Measurements from ENCODE around the gene HYDIN. TPM values are rescaled to one million over a fixed set of nuclear protein-coding genes. Genes with fewer than 3 reads are reported as not detected.
A peak's percentile ranks its signal among the peaks of the same experiment; 100 is the strongest.

Gene HYDIN
- total and polyA plus RNA-seq, 11 donors, result 0.26 to 5.4 (median 1.5) TPM

GRCh38 chr16:70760221-70760620 is 470.3 kb downstream of the HYDIN start:
- Histone ChIP-seq H3K36me3 (peaks cover 0 to 80% (median 30%) of the 10 kb centered on the region in 9 donors), H3K27ac (no peak overlapping the region), H3K9me3 (no peaks in the 10 kb centered on the region), H3K27me3 (no peaks in the 10 kb centered on the region), H3K4me1 (no peaks in the 10 kb centered on the region), H3K4me3 (no peak overlapping the region)
- ATAC-seq (no peak), DNase-seq (no peak)
- no peak for TF ChIP-seq CTCF (IDR thresholded peaks at IDR 0.05)
- TF ChIP-seq POLR2A (IDR thresholded peaks at IDR 0.05), result no peak
- WGBS, 4 donors, result 90 to 97% (median 90%) methylated on average over 3 of the region's 3 CpGs
- intact Hi-C loops (cut with DNase I), result loop anchor here in 1 of 10 donors (10.0 kb wide), 1 partner anchor 225 kb away; no protein-coding TSS in a partner anchor

GRCh38 chr16:70759666-70760065 is 470.9 kb downstream of the HYDIN start:
- no peaks in the 10 kb centered on the region for H3K27me3 ChIP-seq
- ATAC-seq (no peak), DNase-seq (peak in 1 of 5 donors; percentile 6)
- TF ChIP-seq POLR2A (IDR thresholded peaks at IDR 0.05) (no peak), CTCF (IDR thresholded peaks at IDR 0.05) (no peak)
- H3K4me3 ChIP-seq, result no peak overlapping the region
- WGBS, 4 donors, result 87 to 95% (median 92%) methylated on average over 9 of the region's 9 CpGs
- intact Hi-C loops (cut with DNase I), result loop anchor here in 2 of 10 donors (10.0 kb wide), 2 partner anchors 225 to 235 kb away; partner anchors contain the start of genes COG4 (in 1 of the 2) and SF3B3 (in 1 of the 2)
- no peaks in the 10 kb centered on the region for H3K9me3 ChIP-seq
- peaks cover 0 to 78% (median 30%) of the 10 kb centered on the region in 9 donors for H3K36me3 ChIP-seq
- no peak overlapping the region for H3K27ac ChIP-seq
- no peaks in the 10 kb centered on the region for H3K4me1 ChIP-seq

GRCh38 chr16:70758786-70759185 is 471.7 kb downstream of the HYDIN start:
- TF ChIP-seq CTCF (IDR thresholded peaks at IDR 0.05) (no peak), POLR2A (IDR thresholded peaks at IDR 0.05) (no peak)
- Histone ChIP-seq H3K9me3 (no peaks in the 10 kb centered on the region), H3K4me1 (no peaks in the 10 kb centered on the region), H3K27ac (no peak overlapping the region), H3K27me3 (no peaks in the 10 kb centered on the region), H3K36me3 (peaks cover 0 to 71% (median 30%) of the 10 kb centered on the region in 9 donors), H3K4me3 (no peak overlapping the region)
- DNase-seq (peak in 1 of 5 donors; percentile 4), ATAC-seq (no peak)
- intact Hi-C loops (cut with DNase I), result loop anchor here in 1 of 10 donors (10.0 kb wide), 1 partner anchor 234 kb away; the partner anchor contains the start of genes COG4 and SF3B3
- 82 to 91% (median 86%) methylated on average over 10 of the region's 10 CpGs for WGBS, 4 donors

Other genes starting within 250 kb of the HYDIN start
- gene CMTR2, start 58.7 kb upstream of the HYDIN start, total RNA-seq, result 10 to 100 TPM in 3 of 9 donors, 1 to 10 TPM in 6; 7.8 to 13.4 (median 9.4) TPM
- 1 to 10 TPM; 2.4 to 6.1 TPM for gene CMTR2, start 58.7 kb upstream of the HYDIN start, polyA plus RNA-seq
- gene CALB2, start 128.0 kb upstream of the HYDIN start, total RNA-seq, result 10 to 100 TPM in 1 of 9 donors, 1 to 10 TPM in 3, under 1 TPM in 3, not detected in 2; 0.35 to 76.2 (median 1.1) TPM
- gene CALB2, start 128.0 kb upstream of the HYDIN start, polyA plus RNA-seq, result under 1 TPM; 0.38 to 0.86 TPM
- not detected for gene TLE7, start 211.3 kb upstream of the HYDIN start, total RNA-seq
- gene TLE7, start 211.3 kb upstream of the HYDIN start, polyA plus RNA-seq, result not detected
- 1 to 10 TPM; 2.7 to 7.4 (median 5.3) TPM for gene ZNF23, start 231.5 kb upstream of the HYDIN start, total RNA-seq
- 1 to 10 TPM; 4.3 to 4.7 TPM for gene ZNF23, start 231.5 kb upstream of the HYDIN start, polyA plus RNA-seq

All from heart left ventricle (tissue), 16 donors.